Stimulated activated CD4-positive, alpha-beta T cell treated with anti-CD3 and anti-CD28 coated beads, Interleukin-12 subunit alpha, Interleukin-12 subunit beta, amount 100 ng/mL, for 4 hours (primary cell): ENCODE measurements around the gene CRK.

Experiments
- DNase-seq: peaks from one replicate; pipeline ENCODE4 v3.0.0-alpha.2; 2020

CRK gene

GRCh38 chr17:1455797-1456599 is at the start of gene CRK:
Gene CRK (minus strand): TSS chr17:1456232. CDS start chr17:1456117, 115 bp downstream.
- DNase-seq: peak; percentile 99

GRCh38 chr17:1505586-1505985 is 49.6 kb upstream of the CRK start:
- no peak for DNase-seq

- no peak for DNase-seq
Measured at GRCh38 chr17:1504866-1505265, 48.8 kb upstream of the CRK start.

GRCh38 chr17:1503699-1504098 is 47.7 kb upstream of the CRK start:
- no peak for DNase-seq

- no peak for DNase-seq
Measured at GRCh38 chr17:1498869-1499268, 42.8 kb upstream of the CRK start.

GRCh38 chr17:1498233-1498632 is 42.2 kb upstream of the CRK start:
- no peak for DNase-seq

GRCh38 chr17:1497831-1498230 is 41.8 kb upstream of the CRK start:
- no peak for DNase-seq

- no peak for DNase-seq
Measured at GRCh38 chr17:1496869-1497268, 40.8 kb upstream of the CRK start.

GRCh38 chr17:1495265-1495989 is 39.4 kb upstream of the CRK start:
- DNase-seq: no peak

- no peak for DNase-seq
Measured at GRCh38 chr17:1494736-1495253, 38.8 kb upstream of the CRK start.

- DNase-seq: no peak
Measured at GRCh38 chr17:1494203-1494602, 38.2 kb upstream of the CRK start.

- no peak for DNase-seq
Measured at GRCh38 chr17:1493291-1493980, 37.4 kb upstream of the CRK start.

GRCh38 chr17:1492249-1493206 is 36.5 kb upstream of the CRK start, which contains the start of gene MYO1C:
Gene MYO1C (minus strand): TSS chr17:1492686. CDS start chr17:1492487, 199 bp downstream.
- no peak for DNase-seq

- peak; percentile 42 for DNase-seq
Measured at GRCh38 chr17:1491443-1492248, 35.6 kb upstream of the CRK start.

GRCh38 chr17:1490643-1491442 is 34.8 kb upstream of the CRK start:
- DNase-seq: peak; percentile 64

GRCh38 chr17:1488826-1489270 is 32.8 kb upstream of the CRK start:
- DNase-seq: no peak

- peak; percentile 66 for DNase-seq
Measured at GRCh38 chr17:1487939-1488825, 32.1 kb upstream of the CRK start.

GRCh38 chr17:1486802-1487695 is 31.0 kb upstream of the CRK start:
- DNase-seq: peak; percentile 65
